ENCODE results near the gene ZNF765.
"Not testable (repeated sequence)": the region's sequence is repeated elsewhere in the genome, so short reads cannot be mapped to it uniquely, and the experiment has no call there.

Gene ZNF765

GRCh38 chr19:53394974-53395839, at the start of gene ZNF765:
ZNF765 (plus strand) TSS chr19:53395149; CDS start chr19:53398016, 2,867 bp downstream.
- peak; percentile 66 for DNase-seq

- no peak for DNase-seq
Observed at GRCh38 chr19:53355739-53356138, 39.2 kb upstream of the ZNF765 start.

GRCh38 chr19:53357821-53358581, 36.9 kb upstream of the ZNF765 start:
- no peak for DNase-seq

- DNase-seq: not testable (repeated sequence)
Observed at GRCh38 chr19:53360056-53360455, 34.9 kb upstream of the ZNF765 start.

GRCh38 chr19:53365134-53365898, 29.6 kb upstream of the ZNF765 start, which contains the start of gene ZNF525:
ZNF525 (plus strand) TSS chr19:53365705; CDS start chr19:53372282, 6,577 bp downstream.
- DNase-seq: peak; percentile 69

- peak; percentile 36 for DNase-seq
Observed at GRCh38 chr19:53365899-53366493, 29.0 kb upstream of the ZNF765 start.

GRCh38 chr19:53372196-53372595, 22.8 kb upstream of the ZNF765 start:
- DNase-seq: no peak

- no peak for DNase-seq
Observed at GRCh38 chr19:53374288-53374687, 20.7 kb upstream of the ZNF765 start.

- no peak for DNase-seq
Observed at GRCh38 chr19:53374743-53375142, 20.2 kb upstream of the ZNF765 start.

GRCh38 chr19:53381376-53381775, 13.6 kb upstream of the ZNF765 start:
- DNase-seq: no peak

GRCh38 chr19:53388168-53388567, 6.8 kb upstream of the ZNF765 start:
- no peak for DNase-seq

GRCh38 chr19:53388904-53389303, 6.0 kb upstream of the ZNF765 start:
- DNase-seq: no peak

- DNase-seq: no peak
Observed at GRCh38 chr19:53389571-53389970, 5.4 kb upstream of the ZNF765 start.

- no peak for DNase-seq
Observed at GRCh38 chr19:53389978-53390377, 5.0 kb upstream of the ZNF765 start.

GRCh38 chr19:53394522-53394973, 401 bp upstream of the ZNF765 start:
- no peak for DNase-seq

GRCh38 chr19:53395840-53396524, 1.0 kb downstream of the ZNF765 start:
- not testable (repeated sequence) for DNase-seq

- no peak for DNase-seq
Observed at GRCh38 chr19:53396525-53396868, 1.5 kb downstream of the ZNF765 start.

- not testable (repeated sequence) for DNase-seq
Observed at GRCh38 chr19:53397918-53398317, 3.0 kb downstream of the ZNF765 start.

GRCh38 chr19:53409505-53410204, 14.7 kb downstream of the ZNF765 start:
- DNase-seq: no peak

- not testable (repeated sequence) for DNase-seq
Observed at GRCh38 chr19:53420520-53421315, 25.8 kb downstream of the ZNF765 start.

Data from DMS 273 treated with DMSO at 0.1 percent for 48 hours (cell line).